Activated T-cell treated with anti-CD3 and anti-CD28 coated beads, Interleukin-2, amount 50 U/mL, for 24 hours (primary cell): Measurements from ENCODE around the gene ALDH1A2.
"Not testable (repeated sequence)": the region's sequence is repeated elsewhere in the genome, so short reads cannot be mapped to it uniquely, and the experiment has no call there.

ENCODE experiments used
- DNase-seq: peaks from one replicate; pipeline ENCODE4 v3.0.0-alpha.2; 2020
- H3K27ac Mint-ChIP-seq: 2 replicates; pipeline ENCODE4 v1.8.0; 2020; ENCODE audit warnings: mild to moderate bottlenecking, mixed read lengths
- H3K27me3 Mint-ChIP-seq: 2 replicates; pipeline ENCODE4 v1.8.0; 2020; ENCODE audit warnings: mixed read lengths
- H3K36me3 Mint-ChIP-seq: 2 replicates; pipeline ENCODE4 v1.8.0; 2020; ENCODE audit warnings: low read depth, mixed read lengths
- H3K4me1 Mint-ChIP-seq: 2 replicates; pipeline ENCODE4 v1.8.0; 2020; ENCODE audit warnings: low read depth, mixed read lengths
- H3K4me3 Mint-ChIP-seq: 2 replicates; pipeline ENCODE4 v1.8.0; 2020; ENCODE audit warnings: mild to moderate bottlenecking, moderate library complexity, mixed read lengths
- H3K9me3 Mint-ChIP-seq: 2 replicates; pipeline ENCODE4 v1.8.0; 2020; ENCODE audit warnings: mixed read lengths

The ALDH1A2 gene

GRCh38 chr15:58058729-58059128 lies 6.8 kb downstream of the ALDH1A2 start:
- peaks cover 72% of the 10 kb centered on the region for H3K27me3 Mint-ChIP-seq
- H3K4me3 Mint-ChIP-seq, result no peak overlapping the region
- no peaks in the 10 kb centered on the region for H3K36me3 Mint-ChIP-seq
- DNase-seq, result no peak
- H3K9me3 Mint-ChIP-seq, result no peaks in the 10 kb centered on the region
- no peaks in the 10 kb centered on the region for H3K4me1 Mint-ChIP-seq
- H3K27ac Mint-ChIP-seq, result no peak overlapping the region

- DNase-seq, result no peak
- no peak overlapping the region for H3K4me3 Mint-ChIP-seq
- H3K4me1 Mint-ChIP-seq, result no peaks in the 10 kb centered on the region
- H3K36me3 Mint-ChIP-seq, result no peaks in the 10 kb centered on the region
- H3K27me3 Mint-ChIP-seq, result peaks cover 70% of the 10 kb centered on the region
- no peaks in the 10 kb centered on the region for H3K9me3 Mint-ChIP-seq
- no peak overlapping the region for H3K27ac Mint-ChIP-seq
These were observed 7.4 kb downstream of the ALDH1A2 start for GRCh38 chr15:58058073-58058472.

- H3K27ac Mint-ChIP-seq, result no peak overlapping the region
- no peaks in the 10 kb centered on the region for H3K4me1 Mint-ChIP-seq
- H3K36me3 Mint-ChIP-seq, result no peaks in the 10 kb centered on the region
- no peak overlapping the region for H3K4me3 Mint-ChIP-seq
- no peaks in the 10 kb centered on the region for H3K9me3 Mint-ChIP-seq
- peaks cover 68% of the 10 kb centered on the region for H3K27me3 Mint-ChIP-seq
- no peak for DNase-seq
These were observed 8.0 kb downstream of the ALDH1A2 start for GRCh38 chr15:58057559-58057958.

GRCh38 chr15:58056015-58056414 lies 9.5 kb downstream of the ALDH1A2 start:
- no peaks in the 10 kb centered on the region for H3K9me3 Mint-ChIP-seq
- peaks cover 61% of the 10 kb centered on the region for H3K27me3 Mint-ChIP-seq
- no peaks in the 10 kb centered on the region for H3K4me1 Mint-ChIP-seq
- no peak overlapping the region for H3K4me3 Mint-ChIP-seq
- DNase-seq, result no peak
- H3K27ac Mint-ChIP-seq, result no peak overlapping the region
- no peaks in the 10 kb centered on the region for H3K36me3 Mint-ChIP-seq

GRCh38 chr15:58053315-58054153 lies 12.0 kb downstream of the ALDH1A2 start:
- no peak overlapping the region for H3K27ac Mint-ChIP-seq
- H3K9me3 Mint-ChIP-seq, result no peaks in the 10 kb centered on the region
- no peaks in the 10 kb centered on the region for H3K36me3 Mint-ChIP-seq
- peaks cover 59% of the 10 kb centered on the region for H3K27me3 Mint-ChIP-seq
- no peak overlapping the region for H3K4me3 Mint-ChIP-seq
- DNase-seq, result no peak
- no peaks in the 10 kb centered on the region for H3K4me1 Mint-ChIP-seq

- Mint-ChIP-seq H3K4me1 (no peaks in the 10 kb centered on the region), H3K27me3 (peaks cover 56% of the 10 kb centered on the region), H3K36me3 (no peaks in the 10 kb centered on the region), H3K9me3 (no peaks in the 10 kb centered on the region), H3K27ac (no peak overlapping the region), H3K4me3 (no peak overlapping the region)
- no peak for DNase-seq
These were observed 13.2 kb downstream of the ALDH1A2 start for GRCh38 chr15:58052334-58052733.

GRCh38 chr15:58049520-58050227 lies 15.8 kb downstream of the ALDH1A2 start:
- Mint-ChIP-seq H3K27ac (no peak overlapping the region), H3K9me3 (no peaks in the 10 kb centered on the region), H3K4me3 (no peak overlapping the region), H3K4me1 (no peaks in the 10 kb centered on the region), H3K36me3 (no peaks in the 10 kb centered on the region), H3K27me3 (peaks cover 61% of the 10 kb centered on the region)
- DNase-seq, result no peak

GRCh38 chr15:58048261-58048660 lies 17.2 kb downstream of the ALDH1A2 start:
- H3K4me3 Mint-ChIP-seq, result no peak overlapping the region
- no peak for DNase-seq
- peaks cover 63% of the 10 kb centered on the region for H3K27me3 Mint-ChIP-seq
- H3K9me3 Mint-ChIP-seq, result no peaks in the 10 kb centered on the region
- H3K36me3 Mint-ChIP-seq, result no peaks in the 10 kb centered on the region
- no peak overlapping the region for H3K27ac Mint-ChIP-seq
- H3K4me1 Mint-ChIP-seq, result no peaks in the 10 kb centered on the region

GRCh38 chr15:58047149-58047548 lies 18.4 kb downstream of the ALDH1A2 start:
- no peak for DNase-seq
- H3K27ac Mint-ChIP-seq, result no peak overlapping the region
- no peak overlapping the region for H3K4me3 Mint-ChIP-seq
- peaks cover 61% of the 10 kb centered on the region for H3K27me3 Mint-ChIP-seq
- H3K4me1 Mint-ChIP-seq, result no peaks in the 10 kb centered on the region
- no peaks in the 10 kb centered on the region for H3K36me3 Mint-ChIP-seq
- H3K9me3 Mint-ChIP-seq, result no peaks in the 10 kb centered on the region

GRCh38 chr15:58046467-58046866 lies 19.0 kb downstream of the ALDH1A2 start:
- H3K27ac Mint-ChIP-seq, result no peak overlapping the region
- no peaks in the 10 kb centered on the region for H3K4me1 Mint-ChIP-seq
- no peaks in the 10 kb centered on the region for H3K36me3 Mint-ChIP-seq
- peaks cover 60% of the 10 kb centered on the region for H3K27me3 Mint-ChIP-seq
- H3K4me3 Mint-ChIP-seq, result no peak overlapping the region
- H3K9me3 Mint-ChIP-seq, result no peaks in the 10 kb centered on the region
- no peak for DNase-seq

- H3K4me3 Mint-ChIP-seq, H3K4me1 Mint-ChIP-seq, H3K27ac Mint-ChIP-seq, H3K36me3 Mint-ChIP-seq, H3K9me3 Mint-ChIP-seq, DNase-seq: not testable (repeated sequence)
- peaks cover 61% of the 10 kb centered on the region for H3K27me3 Mint-ChIP-seq
These were observed 20.1 kb downstream of the ALDH1A2 start for GRCh38 chr15:58045376-58045775.

- no peaks in the 10 kb centered on the region for H3K9me3 Mint-ChIP-seq
These were observed 21.0 kb downstream of the ALDH1A2 start for GRCh38 chr15:58044551-58044950.

GRCh38 chr15:58043192-58043903 lies 22.2 kb downstream of the ALDH1A2 start:
- no peak overlapping the region for H3K27ac Mint-ChIP-seq
- no peaks in the 10 kb centered on the region for H3K4me1 Mint-ChIP-seq
- H3K4me3 Mint-ChIP-seq, result no peak overlapping the region
- DNase-seq, result peak; percentile 38
- H3K27me3 Mint-ChIP-seq, result peaks cover 50% of the 10 kb centered on the region
- no peaks in the 10 kb centered on the region for H3K36me3 Mint-ChIP-seq
- H3K9me3 Mint-ChIP-seq, result no peaks in the 10 kb centered on the region

More at GRCh38 chr15:58044551-58044950, 21.0 kb downstream of the ALDH1A2 start:
- H3K4me1 Mint-ChIP-seq, result no peaks in the 10 kb centered on the region
- DNase-seq, result no peak
- no peak overlapping the region for H3K27ac Mint-ChIP-seq
- no peaks in the 10 kb centered on the region for H3K36me3 Mint-ChIP-seq
- H3K4me3 Mint-ChIP-seq, result no peak overlapping the region
- H3K27me3 Mint-ChIP-seq, result peaks cover 60% of the 10 kb centered on the region

GRCh38 chr15:58042006-58042405 lies 23.5 kb downstream of the ALDH1A2 start:
- H3K4me1 Mint-ChIP-seq, result no peaks in the 10 kb centered on the region
- no peak for DNase-seq
- H3K27ac Mint-ChIP-seq, result no peak overlapping the region
- H3K4me3 Mint-ChIP-seq, result no peak overlapping the region
- peaks cover 54% of the 10 kb centered on the region for H3K27me3 Mint-ChIP-seq
- no peaks in the 10 kb centered on the region for H3K36me3 Mint-ChIP-seq
- H3K9me3 Mint-ChIP-seq, result no peaks in the 10 kb centered on the region

GRCh38 chr15:58040150-58040549 lies 25.4 kb downstream of the ALDH1A2 start:
- Mint-ChIP-seq H3K36me3 (no peaks in the 10 kb centered on the region), H3K27ac (no peak overlapping the region), H3K4me1 (no peaks in the 10 kb centered on the region), H3K9me3 (no peaks in the 10 kb centered on the region), H3K27me3 (peaks cover 44% of the 10 kb centered on the region), H3K4me3 (no peak overlapping the region)
- DNase-seq, result no peak
